Ectodermal cell (in vitro differentiated cells): ENCODE data around the gene MAP2K1.

ENCODE experiments used
- H3K27ac ChIP-seq: 2 replicates; pipeline ENCODE4 v1.7.0; 2013; ENCODE audit warnings: mild to moderate bottlenecking, low read depth, low read length; ENCODE audit not compliant: insufficient read depth, poor library complexity, severe bottlenecking
- H3K27me3 ChIP-seq: 2 replicates; pipeline ENCODE4 v1.7.0; 2013; ENCODE audit warnings: mild to moderate bottlenecking, low read length; ENCODE audit not compliant: insufficient read depth, control insufficient read depth, poor library complexity, severe bottlenecking
- H3K36me3 ChIP-seq: one replicate; pipeline ENCODE4 v1.7.0; 2013; ENCODE audit warnings: low read length; ENCODE audit not compliant: control insufficient read depth, insufficient read depth
- H3K4me1 ChIP-seq: one replicate; pipeline ENCODE4 v1.7.0; 2013; ENCODE audit warnings: low read length; ENCODE audit not compliant: control insufficient read depth, insufficient read depth
- H3K4me3 ChIP-seq: 2 replicates; pipeline ENCODE4 v1.7.0; 2013; ENCODE audit warnings: low read depth, low read length, control low read depth; ENCODE audit not compliant: insufficient read depth
- H3K9me3 ChIP-seq: 2 replicates; pipeline ENCODE4 v1.7.0; 2013; ENCODE audit warnings: mild to moderate bottlenecking, low read length, moderate library complexity; ENCODE audit not compliant: control insufficient read depth
- WGBS, 2 experiments: methylation state at CpG; one replicate each; pipeline ENCODE4 v1.1.7; 2013; ENCODE audit warnings: missing lambda C conversion rate in 2 of 2; 5-methylcytosine and 5-hydroxymethylcytosine counted together

MAP2K1 gene

DNA sequence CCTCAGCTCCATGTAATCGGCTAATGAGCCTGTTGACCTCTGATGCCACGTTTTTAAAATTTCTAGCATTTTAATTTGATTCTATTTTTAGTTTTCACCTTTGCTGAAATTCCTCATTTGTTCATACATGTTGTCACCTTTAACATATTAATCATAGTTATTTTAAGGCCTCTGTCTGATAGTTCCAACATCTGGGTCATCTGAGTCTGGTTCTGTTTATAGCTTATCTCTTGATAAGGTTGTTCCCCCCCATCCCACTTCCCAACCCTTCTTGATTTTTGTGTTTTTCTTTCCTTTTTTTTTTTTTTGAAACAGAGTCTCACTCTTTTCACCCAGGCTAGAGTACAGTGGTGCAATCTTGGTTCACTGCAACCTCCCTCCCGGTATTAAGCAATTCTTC lies 36.4 kb downstream of the MAP2K1 start:
- Histone ChIP-seq H3K36me3 (no peaks in the 10 kb centered on the region), H3K4me1 (no peaks in the 10 kb centered on the region), H3K9me3 (no peaks in the 10 kb centered on the region), H3K4me3 (no peak overlapping the region), H3K27me3 (no peaks in the 10 kb centered on the region), H3K27ac (no peak overlapping the region)
- 92 to 96% methylated on average over 3 of the region's 3 CpGs for WGBS, 2 experiments

DNA sequence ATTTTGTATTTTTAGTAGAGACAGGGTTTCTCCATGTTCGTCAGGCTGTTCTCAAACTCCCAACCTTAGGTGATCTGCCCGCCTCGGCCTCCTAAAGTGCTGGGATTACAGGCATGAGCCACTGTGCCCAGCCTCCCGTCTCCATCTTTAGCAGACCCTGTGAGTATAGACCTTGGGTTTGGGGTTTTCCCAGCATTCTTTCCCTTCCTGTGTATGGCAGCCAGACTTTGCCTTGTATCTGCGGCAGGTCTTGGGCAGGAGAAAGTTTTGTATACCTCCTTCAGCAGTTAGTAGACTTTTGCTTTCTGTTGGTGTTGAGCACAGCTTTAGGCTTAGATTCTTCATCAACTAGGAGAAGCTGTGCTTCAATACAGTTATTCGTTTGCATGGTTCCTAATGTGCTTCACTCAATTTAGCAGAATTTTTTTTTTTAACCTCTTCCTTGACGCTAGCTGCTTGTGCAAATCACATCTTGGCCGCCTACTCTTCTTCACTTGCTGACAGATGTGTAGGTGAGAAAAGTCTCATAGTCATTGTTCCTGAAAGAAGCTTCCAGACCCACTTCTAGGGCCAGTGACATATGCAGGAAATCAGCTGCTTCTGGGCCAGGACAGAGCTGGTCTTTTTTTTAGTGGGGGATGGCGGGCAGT lies 38.4 kb downstream of the MAP2K1 start:
- WGBS, 2 experiments: 91 to 94% methylated on average over 9 of the region's 9 CpGs
- no peak overlapping the region for H3K27ac ChIP-seq
- H3K9me3 ChIP-seq: no peaks in the 10 kb centered on the region
- H3K36me3 ChIP-seq: no peaks in the 10 kb centered on the region
- H3K4me1 ChIP-seq: no peaks in the 10 kb centered on the region
- H3K4me3 ChIP-seq: no peak overlapping the region
- no peaks in the 10 kb centered on the region for H3K27me3 ChIP-seq

- H3K27me3 ChIP-seq: no peaks in the 10 kb centered on the region
- H3K27ac ChIP-seq: no peak overlapping the region
- no peaks in the 10 kb centered on the region for H3K36me3 ChIP-seq
- no peak overlapping the region for H3K4me3 ChIP-seq
- H3K9me3 ChIP-seq: no peaks in the 10 kb centered on the region
- WGBS, 2 experiments: 93 to 97% methylated on average over 3 of the region's 4 CpGs
- no peaks in the 10 kb centered on the region for H3K4me1 ChIP-seq
Measured at GRCh38 chr15:66425837-66426236, 39.1 kb downstream of the MAP2K1 start.

DNA sequence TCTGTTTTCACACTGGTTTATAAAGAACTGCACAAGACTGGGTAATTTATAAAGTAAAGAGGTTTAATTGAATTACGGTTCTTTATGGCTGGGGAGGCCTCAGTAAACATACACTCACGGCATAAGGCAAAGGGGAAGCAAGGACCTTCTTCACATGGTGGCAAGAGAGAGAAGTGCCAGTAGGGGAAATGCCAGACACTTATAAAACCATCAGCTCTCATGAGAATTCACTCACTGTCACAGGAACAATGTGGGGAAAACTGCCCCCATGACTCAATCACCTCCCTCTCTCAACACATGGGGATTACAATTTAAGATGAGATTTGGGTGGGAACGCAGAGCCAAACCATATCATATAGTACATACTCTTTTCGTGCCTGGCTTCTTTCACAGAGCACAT lies 42.4 kb downstream of the MAP2K1 start:
- H3K36me3 ChIP-seq: no peaks in the 10 kb centered on the region
- H3K27me3 ChIP-seq: no peaks in the 10 kb centered on the region
- H3K9me3 ChIP-seq: no peaks in the 10 kb centered on the region
- H3K27ac ChIP-seq: no peak overlapping the region
- WGBS, 2 experiments: 93 to 97% methylated on average over 3 to 4 of the region's 4 CpGs
- no peak overlapping the region for H3K4me3 ChIP-seq
- no peaks in the 10 kb centered on the region for H3K4me1 ChIP-seq

- H3K4me1 ChIP-seq: no peaks in the 10 kb centered on the region
- H3K36me3 ChIP-seq: no peaks in the 10 kb centered on the region
- H3K27me3 ChIP-seq: no peaks in the 10 kb centered on the region
- H3K4me3 ChIP-seq: no peak overlapping the region
- WGBS, 2 experiments: 92 to 95% methylated on average over 6 of the region's 7 CpGs
- H3K9me3 ChIP-seq: no peaks in the 10 kb centered on the region
- H3K27ac ChIP-seq: no peak overlapping the region
Measured at GRCh38 chr15:66429546-66429945, 42.8 kb downstream of the MAP2K1 start.

DNA sequence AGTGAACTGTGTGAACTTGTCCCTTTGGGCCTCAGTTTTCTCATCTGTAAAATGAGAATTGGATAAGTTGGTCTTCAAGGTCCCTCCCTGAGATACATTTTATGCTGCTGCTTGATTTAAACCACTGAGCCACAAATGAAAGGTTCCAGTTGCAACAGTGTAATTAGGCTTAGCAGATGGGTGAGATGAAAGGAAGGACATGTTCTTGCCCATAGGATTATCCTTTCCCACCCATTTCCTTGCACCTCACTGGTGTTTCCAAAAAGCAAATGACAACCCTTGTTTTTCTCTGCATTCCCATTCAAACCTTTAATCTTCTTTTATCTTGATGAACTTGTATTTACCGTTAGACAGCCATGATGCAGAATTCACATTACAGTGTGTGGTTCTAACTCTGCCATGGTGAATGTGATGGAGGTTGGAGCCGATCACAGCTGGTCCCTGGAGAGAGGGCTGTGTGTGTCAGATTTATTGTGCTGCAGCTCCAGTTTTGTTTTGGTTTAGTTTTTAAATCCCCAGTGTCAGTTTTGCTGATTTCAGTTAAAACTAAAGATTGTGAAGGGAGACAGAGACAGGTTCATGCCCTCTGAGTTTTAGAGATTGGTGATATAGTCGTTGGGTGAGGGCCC lies 44.0 kb downstream of the MAP2K1 start:
- Histone ChIP-seq H3K4me3 (no peak overlapping the region), H3K36me3 (peaks cover 3% of the 10 kb centered on the region), H3K27ac (no peak overlapping the region), H3K27me3 (no peaks in the 10 kb centered on the region), H3K9me3 (no peaks in the 10 kb centered on the region), H3K4me1 (no peaks in the 10 kb centered on the region)
- 79 to 95% methylated on average over 3 of the region's 3 CpGs for WGBS, 2 experiments

DNA sequence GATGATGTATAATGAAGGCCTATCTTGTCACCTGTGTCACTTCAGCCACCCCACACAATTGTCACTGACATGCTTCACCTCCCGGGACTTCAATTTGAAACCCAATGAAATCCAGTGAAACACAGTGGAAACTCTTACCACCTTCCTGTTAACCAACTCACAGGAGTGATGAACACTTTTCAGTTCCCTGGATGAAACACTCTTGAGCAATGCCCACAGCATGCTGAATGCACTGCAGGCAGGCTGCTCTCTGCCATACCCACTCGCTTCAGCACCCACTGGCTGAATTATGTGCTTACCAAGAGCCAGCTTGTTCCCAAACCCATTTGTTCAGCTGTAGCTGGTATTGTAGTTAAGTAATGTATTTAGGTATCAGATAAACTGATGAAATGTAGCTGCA lies 47.0 kb downstream of the MAP2K1 start:
- Histone ChIP-seq H3K36me3 (peaks cover 11% of the 10 kb centered on the region), H3K27ac (no peak overlapping the region), H3K4me3 (no peak overlapping the region), H3K27me3 (no peaks in the 10 kb centered on the region), H3K9me3 (no peaks in the 10 kb centered on the region), H3K4me1 (peaks cover 5% of the 10 kb centered on the region)
- 92 to 97% methylated on average over 2 of the region's 2 CpGs for WGBS, 2 experiments

DNA sequence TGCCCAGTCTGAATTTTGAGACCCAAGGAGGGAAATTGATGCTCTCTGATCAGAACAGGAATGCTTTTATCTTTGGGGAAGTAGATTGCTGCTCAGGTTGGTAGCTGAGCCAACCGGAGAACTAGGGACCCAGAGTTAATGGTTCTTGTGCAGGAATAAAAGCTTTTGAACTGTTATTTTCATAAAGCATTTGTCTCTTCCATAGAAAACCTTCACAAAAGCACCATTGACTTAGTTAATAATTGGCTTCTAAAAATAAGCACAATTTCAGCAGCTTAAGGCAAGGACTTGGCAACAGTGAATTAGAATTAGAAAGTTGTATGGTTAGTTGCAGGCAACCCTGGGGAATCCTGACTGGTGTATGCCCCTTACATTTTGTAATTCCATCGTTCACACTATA lies 53.8 kb downstream of the MAP2K1 start:
- Histone ChIP-seq H3K4me1 (peaks cover 5% of the 10 kb centered on the region), H3K4me3 (no peak overlapping the region), H3K27me3 (no peaks in the 10 kb centered on the region), H3K9me3 (no peaks in the 10 kb centered on the region), H3K27ac (no peak overlapping the region), H3K36me3 (peaks cover 37% of the 10 kb centered on the region)
- WGBS, 2 experiments: 92 to 97% methylated on average over 2 of the region's 2 CpGs

DNA sequence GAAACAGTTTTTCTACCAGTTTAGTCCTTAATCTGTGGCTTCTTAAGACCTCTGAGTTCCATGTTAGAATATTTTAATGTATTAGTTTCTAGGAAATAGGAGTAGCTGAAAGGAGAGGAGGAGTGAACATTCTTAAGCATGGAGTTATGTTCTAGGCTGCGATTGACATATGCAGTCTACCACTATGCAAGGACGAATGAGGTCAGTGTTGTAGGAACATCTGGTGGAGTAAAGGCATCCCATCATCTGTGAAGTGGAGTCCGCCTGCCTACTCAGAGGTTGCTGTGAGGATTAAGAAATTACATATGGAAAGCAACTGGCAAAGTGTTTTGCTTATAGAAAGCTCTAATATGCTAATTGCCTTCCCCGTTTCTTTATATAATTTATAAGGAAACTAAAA lies 65.7 kb downstream of the MAP2K1 start:
- no peaks in the 10 kb centered on the region for H3K36me3 ChIP-seq
- no peaks in the 10 kb centered on the region for H3K4me1 ChIP-seq
- H3K27ac ChIP-seq: no peak overlapping the region
- H3K4me3 ChIP-seq: no peak overlapping the region
- no peaks in the 10 kb centered on the region for H3K27me3 ChIP-seq
- H3K9me3 ChIP-seq: no peaks in the 10 kb centered on the region
- 91 to 94% methylated on average over 3 to 4 of the region's 4 CpGs for WGBS, 2 experiments

DNA sequence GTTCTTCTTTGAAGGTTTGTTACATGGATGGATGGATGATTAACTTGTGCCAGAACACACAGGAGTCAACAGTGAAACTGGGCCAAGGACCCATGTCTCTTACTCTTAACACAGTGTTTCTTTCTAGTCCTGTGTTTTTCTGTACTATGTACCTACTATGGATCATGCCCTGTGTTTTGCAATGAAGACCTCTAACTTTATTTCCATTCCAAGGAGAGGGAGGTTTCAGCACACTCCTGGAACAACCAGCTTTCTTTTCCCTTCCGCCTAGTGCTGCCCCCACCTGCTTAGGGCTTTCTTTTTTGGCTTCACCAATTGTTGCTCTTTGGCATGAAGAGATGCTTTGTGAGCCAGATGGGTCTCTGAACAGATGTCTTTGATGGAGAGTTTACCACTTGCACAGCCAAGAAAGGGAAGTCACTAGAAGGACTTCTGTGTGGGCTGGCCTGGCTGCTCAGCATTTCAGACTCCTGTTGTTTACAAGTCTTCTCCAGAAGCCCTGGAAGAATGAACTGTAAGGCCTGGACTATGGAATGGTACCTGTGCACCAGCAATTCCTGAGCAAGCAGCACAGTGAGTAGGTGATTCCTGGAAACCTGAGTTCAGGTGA lies 66.4 kb downstream of the MAP2K1 start:
- H3K27me3 ChIP-seq: no peaks in the 10 kb centered on the region
- no peaks in the 10 kb centered on the region for H3K4me1 ChIP-seq
- no peaks in the 10 kb centered on the region for H3K36me3 ChIP-seq
- H3K9me3 ChIP-seq: no peaks in the 10 kb centered on the region
- no peak overlapping the region for H3K4me3 ChIP-seq
- no peak overlapping the region for H3K27ac ChIP-seq
- WGBS, 2 experiments: 80 to 100% methylated on average over 1 of the region's 1 CpG
